ENCODE measurements around the gene KIF26B.
A peak's percentile ranks its signal among the peaks of the same experiment; 100 is the strongest.

The KIF26B gene

GRCh38 chr1:245209658-245210435 is 55.1 kb downstream of the KIF26B start:
- DNase-seq (ENCODE audit: low spot score) = no peak

GRCh38 chr1:245211035-245211749 is 56.4 kb downstream of the KIF26B start:
- DNase-seq (ENCODE audit: low spot score) = no peak

GRCh38 chr1:245211761-245212160 is 57.0 kb downstream of the KIF26B start:
- no peak for DNase-seq (ENCODE audit: low spot score)

GRCh38 chr1:245212221-245212710 is 57.5 kb downstream of the KIF26B start:
- DNase-seq (ENCODE audit: low spot score) = no peak

- no peak for DNase-seq (ENCODE audit: low spot score)
Observed at GRCh38 chr1:245213066-245213831, 58.5 kb downstream of the KIF26B start.

- DNase-seq (ENCODE audit: low spot score) = no peak
Observed at GRCh38 chr1:245215071-245215470, 60.3 kb downstream of the KIF26B start.

GRCh38 chr1:245216366-245217115 is 61.8 kb downstream of the KIF26B start:
- DNase-seq (ENCODE audit: low spot score) = no peak

- DNase-seq (ENCODE audit: low spot score) = no peak
Observed at GRCh38 chr1:245217853-245218608, 63.2 kb downstream of the KIF26B start.

GRCh38 chr1:245220381-245220985 is 65.7 kb downstream of the KIF26B start:
- DNase-seq (ENCODE audit: low spot score) = peak; percentile 21

GRCh38 chr1:245221805-245222204 is 67.0 kb downstream of the KIF26B start:
- no peak for DNase-seq (ENCODE audit: low spot score)

- no peak for DNase-seq (ENCODE audit: low spot score)
Observed at GRCh38 chr1:245222931-245223595, 68.3 kb downstream of the KIF26B start.

- no peak for DNase-seq (ENCODE audit: low spot score)
Observed at GRCh38 chr1:245225322-245226202, 70.8 kb downstream of the KIF26B start.

GRCh38 chr1:245226203-245226499 is 71.4 kb downstream of the KIF26B start:
- DNase-seq (ENCODE audit: low spot score) = no peak

GRCh38 chr1:245229051-245229450 is 74.3 kb downstream of the KIF26B start:
- DNase-seq (ENCODE audit: low spot score) = no peak

GRCh38 chr1:245232931-245233330 is 78.1 kb downstream of the KIF26B start:
- DNase-seq (ENCODE audit: low spot score) = peak; percentile 57

GRCh38 chr1:245234217-245235081 is 79.7 kb downstream of the KIF26B start:
- no peak for DNase-seq (ENCODE audit: low spot score)

GRCh38 chr1:245235156-245235555 is 80.4 kb downstream of the KIF26B start:
- DNase-seq (ENCODE audit: low spot score) = no peak

GRCh38 chr1:245240648-245241165 is 85.9 kb downstream of the KIF26B start:
- DNase-seq (ENCODE audit: low spot score) = no peak

Measured in AG08395 (cell line).